GM19455 (cell line): ENCODE measurements around the gene SMC5.
"Not testable (repeated sequence)": the region's sequence is repeated elsewhere in the genome, so short reads cannot be mapped to it uniquely, and the experiment has no call there.

Source experiments
- ATAC-seq: cut with Tn5 transposase; IDR thresholded peaks from one replicate; pipeline ENCODE4 v1.9.1; 2021; ENCODE audit not compliant: unreplicated experiment

SMC5 gene

GRCh38 chr9:70258692-70259511, at the start of gene SMC5:
SMC5 (plus strand) TSS chr9:70258978; CDS start chr9:70259079, 101 bp downstream.
- peak; percentile 86 for ATAC-seq

DNA sequence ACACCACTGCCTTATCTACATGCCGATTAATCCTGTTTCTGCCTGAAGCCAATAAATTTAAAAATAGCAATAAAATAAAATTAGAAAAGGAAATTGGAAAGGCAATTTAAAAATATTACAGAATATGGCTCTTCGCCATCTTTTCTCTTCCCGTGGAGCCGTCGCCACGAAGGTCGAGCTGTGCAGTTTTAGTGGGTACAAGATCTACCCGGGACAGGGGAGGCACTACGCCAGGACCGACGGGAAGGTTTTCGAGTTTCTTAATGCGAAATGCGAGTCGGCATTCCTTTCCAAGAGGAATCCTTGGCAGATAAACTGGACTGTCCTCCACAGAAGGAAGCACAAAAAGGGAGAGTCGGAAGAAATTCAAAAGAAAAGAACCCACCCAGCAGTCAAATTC, 41.7 kb upstream of the SMC5 start:
- ATAC-seq = no peak

GRCh38 chr9:70218767-70219166, 40.0 kb upstream of the SMC5 start:
- ATAC-seq = no peak

DNA sequence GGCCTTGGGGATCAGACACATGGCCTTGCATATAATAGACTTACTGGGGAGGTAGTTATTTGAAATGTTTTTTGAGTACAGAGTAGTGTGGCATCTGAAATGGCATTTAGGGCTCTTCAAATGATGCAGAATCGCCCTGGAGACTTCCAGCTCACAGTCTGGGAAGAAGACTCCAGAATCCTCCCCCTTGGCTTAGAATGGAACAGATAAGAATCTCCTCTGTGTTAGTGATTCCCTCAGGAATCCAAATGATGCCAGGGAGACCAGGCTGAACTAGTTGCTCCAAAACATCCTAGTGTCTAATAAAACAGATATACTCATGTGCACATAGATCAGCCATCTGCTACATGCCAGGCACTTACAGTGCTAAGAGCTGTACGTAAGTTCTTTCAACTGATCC, 38.6 kb upstream of the SMC5 start:
- no peak for ATAC-seq

DNA sequence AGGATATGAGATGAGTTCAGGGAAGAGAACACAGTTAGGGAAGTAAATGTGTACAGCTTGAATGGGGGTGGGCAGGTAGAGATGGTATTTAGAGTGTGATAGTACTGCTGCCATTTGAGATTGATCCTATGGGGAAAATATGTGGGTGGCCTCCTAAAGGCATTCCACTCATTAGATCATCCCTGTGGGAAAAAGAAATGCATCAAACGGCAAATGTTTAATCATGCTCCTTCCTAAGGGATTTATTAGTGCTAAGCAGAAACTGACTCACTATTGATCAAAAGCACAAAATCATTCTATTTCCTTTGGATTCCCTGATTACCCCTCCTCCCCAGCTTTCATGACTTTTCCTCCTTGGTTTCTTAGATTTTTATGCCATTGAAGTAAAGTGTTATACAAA, 36.4 kb upstream of the SMC5 start:
- no peak for ATAC-seq

DNA sequence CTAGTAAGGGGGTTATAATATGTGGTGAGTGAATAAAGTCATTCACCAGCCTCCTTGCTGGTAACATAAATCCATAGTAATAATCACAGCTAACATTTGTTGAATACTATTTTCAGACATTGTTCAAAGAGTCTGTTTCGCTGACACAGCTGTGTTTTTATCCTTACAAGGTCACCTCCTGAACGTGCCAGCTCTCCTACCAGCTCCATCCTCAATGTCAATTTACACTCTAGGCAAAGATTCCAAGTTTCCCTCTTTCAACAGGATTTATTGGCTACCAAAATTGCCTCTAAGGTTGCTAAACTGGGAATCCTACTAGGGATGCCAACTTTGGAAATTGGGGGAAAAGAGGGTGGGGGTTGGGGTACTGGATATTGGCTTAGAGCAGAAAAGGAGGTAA, 30.7 kb upstream of the SMC5 start:
- no peak for ATAC-seq

GRCh38 chr9:70228611-70229010, 30.2 kb upstream of the SMC5 start:
- ATAC-seq = no peak

DNA sequence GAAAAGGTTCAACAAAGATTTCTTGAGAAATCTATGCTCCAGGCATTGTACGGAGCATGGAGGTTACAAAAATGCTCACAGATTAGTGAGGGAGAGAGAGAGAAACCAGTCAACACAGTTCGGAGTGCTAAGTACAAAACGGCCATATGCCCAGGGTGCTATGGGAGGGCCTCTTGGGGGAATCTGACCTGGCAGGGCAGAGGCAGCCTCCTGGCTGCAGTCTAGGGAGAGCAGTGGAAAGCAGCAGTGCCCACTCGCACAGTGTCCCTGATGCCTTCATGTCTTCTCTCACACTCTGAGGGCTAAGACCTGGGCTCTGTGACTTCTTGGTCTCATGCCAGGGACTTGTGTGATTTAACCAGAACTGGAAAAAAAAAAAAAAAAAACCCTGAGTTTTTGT, 29.8 kb upstream of the SMC5 start:
- ATAC-seq = no peak

- ATAC-seq = no peak
Measured at GRCh38 chr9:70229579-70229978, 29.2 kb upstream of the SMC5 start.

DNA sequence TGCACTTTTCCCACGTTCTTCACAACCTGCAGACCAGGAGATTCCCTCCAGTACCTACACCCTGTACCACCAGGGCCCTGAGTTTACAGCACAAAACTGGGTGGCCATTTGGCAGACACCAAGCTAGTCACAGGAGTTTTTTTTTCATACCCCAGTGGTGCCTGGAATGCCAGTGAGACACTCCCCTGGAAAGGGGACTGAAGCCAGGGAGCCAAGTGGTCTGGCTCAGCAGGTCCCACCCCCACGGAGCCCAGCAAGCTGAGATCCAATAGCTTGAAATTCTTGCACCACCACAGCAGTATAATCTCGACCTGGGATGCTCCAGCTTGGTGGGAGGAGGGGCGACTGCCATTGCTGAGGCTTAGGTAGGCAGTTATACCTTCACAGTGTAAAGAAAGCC, 26.3 kb upstream of the SMC5 start:
- no peak for ATAC-seq

DNA sequence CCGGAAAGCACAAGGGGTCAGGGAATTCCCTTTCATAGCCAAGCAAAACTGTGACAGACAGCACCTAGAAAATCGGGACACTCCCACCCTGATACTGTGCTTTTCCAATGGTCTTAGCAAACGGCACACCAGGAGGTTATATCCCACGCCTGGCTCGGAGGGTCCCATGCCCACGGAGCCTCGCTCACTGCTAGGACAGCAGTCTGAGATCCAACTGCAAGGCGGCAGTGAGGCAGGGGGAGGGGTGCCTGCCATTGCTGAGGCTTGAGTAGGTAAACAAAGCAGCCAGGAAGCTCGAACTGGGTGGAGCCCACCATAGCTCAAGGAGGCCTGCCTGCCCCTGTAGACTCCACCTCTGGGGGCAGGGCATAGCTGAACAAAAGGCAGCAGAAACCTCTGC, 24.6 kb upstream of the SMC5 start:
- ATAC-seq = not testable (repeated sequence)

DNA sequence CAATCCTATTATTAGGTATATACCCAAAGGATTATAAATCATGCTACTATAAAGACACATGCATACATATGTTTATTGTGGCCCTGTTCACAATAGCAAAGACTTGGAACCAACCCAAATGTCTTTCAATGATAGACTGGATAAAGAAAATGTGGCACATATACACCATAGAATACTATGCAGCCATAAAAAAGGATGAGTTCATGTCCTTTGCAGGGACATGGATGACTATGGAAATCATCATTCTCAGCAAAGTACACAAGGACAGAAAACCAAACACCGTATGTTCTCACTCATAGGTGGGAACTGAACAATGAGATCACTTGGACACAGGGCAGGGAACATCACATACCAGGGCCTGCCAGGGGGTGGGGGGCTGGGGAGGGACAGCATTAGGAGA, 12.8 kb upstream of the SMC5 start:
- not testable (repeated sequence) for ATAC-seq

DNA sequence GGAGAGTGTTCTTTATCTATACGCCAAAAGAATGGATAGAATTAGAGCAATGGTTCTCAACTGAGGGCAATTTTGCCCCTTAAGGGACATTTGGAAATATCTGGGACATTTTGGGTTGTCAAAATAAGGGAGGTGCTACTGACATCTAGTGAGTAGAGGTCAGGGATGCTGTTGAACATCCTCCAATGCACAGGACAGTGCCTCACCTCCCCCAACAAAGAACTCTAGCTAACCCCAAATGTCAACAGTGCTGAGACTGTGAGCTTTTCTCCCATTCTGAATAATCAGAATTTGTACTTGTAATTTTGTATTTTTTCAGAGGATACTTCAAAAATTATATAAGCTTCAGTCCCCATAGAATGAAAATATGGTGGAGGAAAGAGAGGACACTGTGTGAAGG, 8.6 kb upstream of the SMC5 start:
- no peak for ATAC-seq

GRCh38 chr9:70255486-70255885, 3.3 kb upstream of the SMC5 start:
- no peak for ATAC-seq

DNA sequence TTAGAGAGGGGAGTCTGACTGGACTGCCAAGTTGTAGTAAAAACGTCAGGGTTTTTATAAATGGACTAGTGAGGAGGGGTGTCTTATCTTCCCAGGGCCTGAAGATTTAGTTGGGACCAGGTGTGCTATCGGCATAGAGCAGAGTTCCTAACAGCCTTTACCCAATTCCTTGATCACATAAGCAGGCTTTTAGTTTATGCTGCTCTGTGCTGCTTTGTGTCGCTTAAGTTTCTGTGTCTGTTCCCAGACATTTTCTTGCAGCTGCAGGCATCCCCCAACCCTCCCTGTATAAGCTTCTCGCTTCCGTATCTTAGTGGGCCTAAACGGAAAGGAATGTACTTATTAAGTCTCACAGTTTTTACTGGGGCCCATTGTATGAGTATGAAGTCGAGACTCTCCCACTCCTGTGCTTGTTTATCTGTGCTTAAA, 2.6 kb upstream of the SMC5 start:
- no peak for ATAC-seq

DNA sequence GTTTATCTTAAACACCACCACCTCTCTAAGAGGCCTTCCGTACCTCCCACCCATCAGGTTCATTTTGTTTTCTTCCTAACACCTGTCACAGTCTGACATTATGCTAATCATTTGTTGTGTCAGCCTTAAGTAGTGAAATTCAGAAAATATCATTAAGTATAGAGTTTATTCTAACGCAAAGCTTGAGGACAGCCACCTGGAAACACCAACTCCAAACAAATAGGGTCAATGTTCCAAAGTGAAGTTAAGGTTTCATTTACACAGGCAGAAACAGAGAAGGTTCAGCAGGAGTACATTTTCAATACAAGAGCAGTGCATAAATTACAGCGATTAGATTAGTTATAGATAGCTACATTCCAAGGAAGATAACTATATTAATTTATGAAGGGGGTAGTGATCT, 1.3 kb upstream of the SMC5 start:
- no peak for ATAC-seq

DNA sequence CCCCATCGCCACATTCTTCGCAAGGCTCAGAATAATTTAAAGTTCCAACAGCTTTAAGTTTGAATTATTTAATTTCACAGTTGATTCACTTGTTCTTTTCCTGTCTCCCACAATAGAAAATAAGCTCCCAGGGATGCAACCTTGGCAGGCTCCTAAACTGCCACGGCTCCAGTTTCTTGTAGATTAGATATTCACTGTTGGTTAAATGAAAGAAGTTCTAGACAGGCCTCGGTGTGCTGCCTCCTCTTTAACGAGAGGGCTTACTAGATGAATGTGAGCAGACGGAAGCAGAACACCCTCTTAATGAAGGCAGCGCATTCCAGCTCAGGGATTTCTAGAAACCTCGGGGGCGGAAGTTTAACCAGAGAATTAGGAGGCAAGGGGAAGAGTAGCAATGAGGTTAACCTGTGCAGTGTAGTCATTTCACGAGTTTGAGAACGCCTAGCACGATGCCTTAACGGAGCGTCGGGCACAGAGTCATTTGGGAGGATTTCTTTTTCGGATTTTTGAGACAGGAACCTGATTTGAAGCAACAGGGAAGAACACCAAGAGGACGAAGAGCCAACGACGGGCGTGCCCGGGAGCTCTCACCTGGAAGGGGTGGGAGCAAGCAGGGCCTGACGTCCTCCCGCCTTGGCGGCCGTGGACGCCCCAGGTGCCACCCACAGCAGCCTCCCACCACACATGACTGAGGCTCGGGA, 637 bp upstream of the SMC5 start:
- ATAC-seq = peak; percentile 57

DNA sequence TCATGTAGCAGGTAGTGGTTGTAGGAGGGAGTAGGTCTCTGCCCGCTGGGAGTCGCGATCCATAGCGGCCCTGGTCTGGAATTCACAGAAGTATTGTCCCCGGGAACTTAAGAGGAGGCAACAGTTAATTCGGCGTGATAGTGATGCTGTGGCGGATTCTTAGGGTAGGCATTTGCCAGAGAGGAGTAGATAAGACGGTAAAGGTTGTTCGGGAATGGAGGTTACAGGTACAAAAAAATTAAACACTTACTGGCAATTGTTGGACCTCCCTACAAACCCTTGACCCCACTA, 679 bp downstream of the SMC5 start:
- no peak for ATAC-seq

DNA sequence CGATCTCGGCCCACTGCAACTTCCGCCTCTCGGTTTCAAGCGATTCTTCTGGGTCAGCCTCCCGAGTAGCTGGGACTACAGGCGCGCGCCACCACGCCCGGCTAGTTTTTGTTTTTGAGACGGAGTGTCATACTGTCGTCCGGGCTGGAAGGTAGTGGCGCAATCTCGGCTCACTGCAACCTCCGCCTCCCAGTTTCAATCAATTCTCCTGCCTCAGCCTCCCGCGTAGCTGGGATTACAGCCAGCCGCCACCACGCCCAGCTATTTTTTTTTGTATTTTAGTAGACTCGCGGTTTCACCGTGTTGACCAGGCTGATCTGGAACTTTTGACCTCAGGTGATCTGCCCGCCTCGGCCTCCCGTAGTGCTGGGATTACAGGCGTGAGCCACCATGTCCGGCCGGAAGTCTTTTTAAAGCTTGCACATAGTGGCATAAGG, 1.2 kb downstream of the SMC5 start:
- no peak for ATAC-seq

GRCh38 chr9:70260606-70261005, 1.8 kb downstream of the SMC5 start:
- no peak for ATAC-seq

GRCh38 chr9:70261131-70261870, 2.5 kb downstream of the SMC5 start:
- ATAC-seq = no peak

DNA sequence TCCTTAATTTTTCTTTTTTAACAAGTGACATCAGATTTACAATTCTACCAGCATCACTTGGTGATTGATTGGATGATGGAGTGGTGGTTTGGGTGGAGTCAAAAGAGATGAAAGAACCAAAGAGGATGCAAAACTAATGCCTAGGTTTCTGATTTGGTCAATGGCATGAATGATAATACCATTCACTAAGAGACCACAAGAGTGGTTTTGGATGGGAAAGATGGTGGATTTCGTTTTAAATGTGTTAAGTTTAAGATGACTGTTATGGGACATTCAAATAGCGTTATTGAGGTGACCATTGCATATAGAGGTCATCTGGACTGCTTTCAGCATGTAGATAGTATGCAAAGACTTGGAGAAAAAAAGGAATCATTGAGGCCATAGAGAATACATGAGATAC, 3.6 kb downstream of the SMC5 start:
- ATAC-seq = no peak
